OCI-LY1 (cell line): Measurements from ENCODE around the gene CCDC110.
A peak's percentile ranks its signal among the peaks of the same experiment; 100 is the strongest.

Experiments used
- H2AFZ ChIP-seq: fragments of 200-600 bp; sonication (generic), shearing (Covaris generic); 2 replicates; pipeline ENCODE4 v1.6.0; 2014; ENCODE audit warnings: antibody characterized with exemption, mild to moderate bottlenecking, low read length
- H3F3A ChIP-seq: fragments of 200-600 bp; sonication (generic), shearing (Covaris generic); 2 replicates; pipeline ENCODE4 v1.6.0; 2014; ENCODE audit warnings: mild to moderate bottlenecking, antibody characterized with exemption, low read length, moderate library complexity; ENCODE audit not compliant: insufficient read depth
- H3K27ac ChIP-seq: fragments of 200-600 bp; sonication (generic); 2 replicates; pipeline ENCODE4 v1.5.1; 2014; ENCODE audit warnings: low read length, mixed run types, mild to moderate bottlenecking, low read depth; ENCODE audit not compliant: poor library complexity, severe bottlenecking
- H3K27me3 ChIP-seq: fragments of 200-600 bp; sonication (generic); 2 replicates; pipeline ENCODE4 v1.6.0; 2014; ENCODE audit warnings: antibody characterized with exemption, mild to moderate bottlenecking, low read length, moderate library complexity; ENCODE audit not compliant: insufficient read depth
- H3K36me3 ChIP-seq: fragments of 200-600 bp; sonication (generic); 2 replicates; pipeline ENCODE4 v1.6.1; 2014; ENCODE audit warnings: mild to moderate bottlenecking, antibody characterized with exemption, low read length, moderate library complexity, mixed read lengths; ENCODE audit not compliant: insufficient read depth
- H3K4me1 ChIP-seq: fragments of 200-600 bp; sonication (generic); 2 replicates; pipeline ENCODE4 v1.5.1; 2014; ENCODE audit warnings: mild to moderate bottlenecking, low read length, moderate library complexity; ENCODE audit not compliant: insufficient read depth, severe bottlenecking
- H3K4me2 ChIP-seq: fragments of 200-600 bp; sonication (generic), shearing (Covaris generic); 2 replicates; pipeline ENCODE4 v1.6.1; 2014; ENCODE audit warnings: low read length
- H3K4me3 ChIP-seq: fragments of 200-600 bp; sonication (generic); 2 replicates; pipeline ENCODE4 v1.5.1; 2014; ENCODE audit warnings: low read length, low read depth, mild to moderate bottlenecking, mixed read lengths; ENCODE audit not compliant: poor library complexity, severe bottlenecking
- H3K79me2 ChIP-seq: fragments of 200-600 bp; shearing (Covaris generic); 2 replicates; pipeline ENCODE4 v1.6.1; 2016; ENCODE audit warnings: mixed run types, low read length, mixed read lengths; ENCODE audit not compliant: insufficient read depth
- H3K9ac ChIP-seq: fragments of 200-600 bp; sonication (generic), shearing (Covaris generic); 2 replicates; pipeline ENCODE4 v1.6.1; 2014; ENCODE audit warnings: mild to moderate bottlenecking, low read length, mixed read lengths
- H3K9me2 ChIP-seq: fragments of 200-600 bp; sonication (generic), shearing (Covaris generic); 2 replicates; pipeline ENCODE4 v1.6.1; 2014; ENCODE audit warnings: low read depth, mild to moderate bottlenecking, low read length, mixed read lengths
- H3K9me3 ChIP-seq: fragments of 200-600 bp; shearing (Covaris generic); 2 replicates; pipeline ENCODE4 v1.6.1; 2014; ENCODE audit warnings: low read length, mixed read lengths
- H4K20me1 ChIP-seq: fragments of 200-600 bp; sonication (generic), shearing (Covaris generic); 2 replicates; pipeline ENCODE4 v1.6.0; 2016; ENCODE audit warnings: mild to moderate bottlenecking, low read length; ENCODE audit not compliant: insufficient read depth
- CTCF ChIP-seq: fragments of 200-600 bp; sonication (generic), shearing (Covaris generic); IDR thresholded peaks from 2 replicates; pipeline ENCODE4 v1.5.1; 2017; ENCODE audit warnings: mild to moderate bottlenecking, antibody characterized with exemption, low read length, moderate library complexity, mixed read lengths
- EZH2 ChIP-seq: fragments of 200-600 bp; sonication (generic), shearing (Covaris generic); IDR thresholded peaks from 2 replicates; pipeline ENCODE4 v1.8.0; 2017; ENCODE audit warnings: borderline replicate concordance, mixed run types, mild to moderate bottlenecking, antibody characterized with exemption, low read length, moderate library complexity, mixed read lengths

Gene CCDC110

GRCh38 chr4:185469580-185470154 lies 1.9 kb downstream of the CCDC110 start:
- no peak overlapping the region for H3K9ac ChIP-seq
- no peaks in the 10 kb centered on the region for H3K9me2 ChIP-seq
- H3K9me3 ChIP-seq = no peaks in the 10 kb centered on the region
- no peaks in the 10 kb centered on the region; the same call in 1 of the 2 replicates for H3F3A ChIP-seq
- peak overlapping the region; percentile 67 for H3K4me3 ChIP-seq
- peak overlapping the region; percentile 85; the same call in 1 of the 2 replicates for H3K4me2 ChIP-seq
- H2AFZ ChIP-seq = no peak overlapping the region
- H3K27ac ChIP-seq = no peak overlapping the region
- no peaks in the 10 kb centered on the region for H3K36me3 ChIP-seq
- H3K79me2 ChIP-seq = no peaks in the 10 kb centered on the region
- no peak for TF ChIP-seq EZH2
- TF ChIP-seq CTCF = no peak
- no peaks in the 10 kb centered on the region; the same call in 1 of the 2 replicates for H3K27me3 ChIP-seq
- no peaks in the 10 kb centered on the region for H4K20me1 ChIP-seq
- peaks cover 26% of the 10 kb centered on the region for H3K4me1 ChIP-seq

- TF ChIP-seq EZH2 (no peak), CTCF (no peak)
- Histone ChIP-seq H3K9ac (no peak overlapping the region), H3F3A (no peaks in the 10 kb centered on the region; the same call in 1 of the 2 replicates), H2AFZ (no peak overlapping the region), H3K4me1 (peaks cover 26% of the 10 kb centered on the region), H4K20me1 (no peaks in the 10 kb centered on the region), H3K9me2 (no peaks in the 10 kb centered on the region), H3K36me3 (no peaks in the 10 kb centered on the region), H3K27ac (no peak overlapping the region), H3K27me3 (no peaks in the 10 kb centered on the region; the same call in 1 of the 2 replicates), H3K79me2 (no peaks in the 10 kb centered on the region), H3K4me3 (no peak overlapping the region), H3K4me2 (peak overlapping the region; percentile 85; the same call in 1 of the 2 replicates), H3K9me3 (no peaks in the 10 kb centered on the region)
These were observed 2.5 kb downstream of the CCDC110 start for GRCh38 chr4:185468999-185469398.

GRCh38 chr4:185467991-185468390 lies 3.5 kb downstream of the CCDC110 start:
- TF ChIP-seq CTCF (no peak), EZH2 (no peak)
- H3K27ac ChIP-seq = no peak overlapping the region

More at GRCh38 chr4:185467991-185468390, 3.5 kb downstream of the CCDC110 start:
- Histone ChIP-seq H3K4me3 (no peak overlapping the region), H3K79me2 (no peaks in the 10 kb centered on the region), H3K27me3 (no peaks in the 10 kb centered on the region; the same call in 1 of the 2 replicates), H3K9me2 (no peaks in the 10 kb centered on the region), H3K36me3 (no peaks in the 10 kb centered on the region), H3K4me2 (no peak overlapping the region), H3K9me3 (no peaks in the 10 kb centered on the region), H3K9ac (no peak overlapping the region), H4K20me1 (no peaks in the 10 kb centered on the region), H3F3A (no peaks in the 10 kb centered on the region), H3K4me1 (peaks cover 26% of the 10 kb centered on the region), H2AFZ (no peak overlapping the region)
